HTERT RPE-1 (cell line): Measurements from ENCODE around the gene CADPS.

Experiments used
- in situ Hi-C: fragments of 300-500 bp; cut with MboI; formaldehyde crosslinking; loops from 4 replicates; pipeline ENCODE4 v1.14.3; 2020; ENCODE audit warnings: low sequenced_read_pairs

The CADPS gene

GRCh38 chr3:62874711-62875557 is at the start of gene CADPS:
CADPS (minus strand) TSS chr3:62875416; CDS start chr3:62875029, 387 bp downstream.
- in situ Hi-C loops = no loop called here

DNA sequence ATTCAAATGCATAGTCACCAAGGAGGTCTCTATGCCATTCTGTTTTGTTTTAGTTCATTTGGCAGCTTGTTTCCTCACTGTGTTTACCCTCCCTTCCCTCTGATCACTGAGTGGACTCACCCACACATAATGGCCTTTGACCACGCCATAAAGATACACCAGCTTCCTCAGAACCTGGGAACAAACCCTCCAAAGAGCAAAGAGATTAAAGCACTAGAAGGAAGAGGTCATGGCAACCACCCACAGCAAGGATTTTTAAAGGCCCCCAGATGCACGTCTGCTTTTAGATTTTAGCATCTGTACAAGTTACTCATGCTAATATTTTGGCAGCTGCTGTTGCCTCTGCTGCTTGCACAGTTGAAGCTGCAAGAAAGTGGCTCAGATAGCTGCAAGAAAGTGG is 47.9 kb upstream of the CADPS start:
- in situ Hi-C loops = no loop called here

DNA sequence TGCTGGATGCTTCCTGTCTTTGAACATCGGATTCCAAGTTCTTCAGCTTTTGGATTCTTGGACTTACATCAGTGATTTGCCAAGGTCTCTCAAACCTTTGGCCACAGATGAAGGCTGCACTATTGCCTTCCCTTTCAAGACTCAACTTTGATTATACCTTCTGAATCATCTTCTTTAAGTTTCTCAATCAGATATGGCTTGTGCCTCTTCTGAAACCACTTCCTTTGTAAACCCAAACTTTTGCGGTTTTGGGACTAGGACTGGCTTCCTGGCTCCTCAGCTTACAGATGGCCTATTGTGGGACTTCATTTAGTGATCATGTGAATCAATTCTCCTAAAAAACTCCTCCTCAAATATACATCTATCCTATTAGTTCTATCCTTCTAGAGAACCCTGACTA is 47.1 kb upstream of the CADPS start:
- in situ Hi-C loops = no loop called here

DNA sequence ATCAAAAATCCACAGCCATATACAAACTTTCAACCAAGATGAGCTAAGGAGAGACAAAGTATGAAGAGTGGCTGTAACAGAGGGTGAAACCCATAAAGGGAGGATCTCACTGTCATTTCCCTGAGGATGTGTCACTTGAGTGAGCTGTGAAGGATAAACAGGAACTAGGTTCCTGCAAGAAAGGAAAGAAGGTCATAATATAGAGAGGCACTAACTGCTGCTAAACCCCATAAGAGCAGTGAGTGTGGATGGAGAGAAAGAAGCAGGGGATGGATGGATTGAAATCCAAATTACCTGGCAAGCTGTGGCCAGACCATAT is 45.2 kb upstream of the CADPS start:
- in situ Hi-C loops = no loop called here

GRCh38 chr3:62919784-62920465 is 44.7 kb upstream of the CADPS start:
- in situ Hi-C loops = no loop called here

- in situ Hi-C loops = no loop called here
Observed at GRCh38 chr3:62918777-62919176, 43.6 kb upstream of the CADPS start.

DNA sequence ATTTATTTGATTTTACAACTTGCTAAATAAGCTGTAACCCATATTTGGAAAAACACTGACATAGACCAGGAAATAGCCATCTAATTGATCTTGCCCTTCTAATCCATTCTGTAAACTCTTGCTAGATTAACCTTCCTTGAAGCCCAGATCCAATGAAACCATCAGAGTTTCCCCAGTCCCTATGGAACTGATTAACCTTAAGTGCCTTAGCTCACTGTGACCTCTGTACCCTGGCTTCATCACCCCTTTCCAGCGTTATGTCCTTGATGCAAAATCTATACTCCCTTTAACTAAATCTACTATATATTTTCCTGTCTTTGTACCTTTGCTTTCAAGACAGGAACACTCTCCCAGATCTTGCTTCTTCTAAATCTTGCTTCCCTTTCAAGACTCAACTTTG is 42.9 kb upstream of the CADPS start:
- in situ Hi-C loops = no loop called here

DNA sequence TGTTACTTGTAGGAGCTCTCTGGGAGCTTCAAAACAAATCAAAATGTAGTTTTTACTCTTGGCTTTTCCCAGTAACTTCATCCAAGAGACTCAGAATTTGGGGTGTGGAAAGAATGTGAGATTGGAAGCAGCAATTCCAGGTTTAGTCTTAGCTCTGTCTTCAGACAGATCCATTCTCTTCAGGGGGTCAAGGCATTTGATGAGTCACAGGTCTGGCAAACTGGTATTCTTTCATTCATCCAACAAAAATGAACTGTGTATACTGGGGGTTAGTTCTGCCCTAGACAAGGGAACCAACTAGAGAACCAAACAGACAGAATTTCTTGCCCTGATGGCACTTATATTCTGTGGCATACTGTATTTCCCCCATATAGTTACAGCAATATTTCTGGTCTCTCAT is 36.3 kb upstream of the CADPS start:
- in situ Hi-C loops = no loop called here

- in situ Hi-C loops = no loop called here
Observed at GRCh38 chr3:62905331-62905730, 30.1 kb upstream of the CADPS start.

DNA sequence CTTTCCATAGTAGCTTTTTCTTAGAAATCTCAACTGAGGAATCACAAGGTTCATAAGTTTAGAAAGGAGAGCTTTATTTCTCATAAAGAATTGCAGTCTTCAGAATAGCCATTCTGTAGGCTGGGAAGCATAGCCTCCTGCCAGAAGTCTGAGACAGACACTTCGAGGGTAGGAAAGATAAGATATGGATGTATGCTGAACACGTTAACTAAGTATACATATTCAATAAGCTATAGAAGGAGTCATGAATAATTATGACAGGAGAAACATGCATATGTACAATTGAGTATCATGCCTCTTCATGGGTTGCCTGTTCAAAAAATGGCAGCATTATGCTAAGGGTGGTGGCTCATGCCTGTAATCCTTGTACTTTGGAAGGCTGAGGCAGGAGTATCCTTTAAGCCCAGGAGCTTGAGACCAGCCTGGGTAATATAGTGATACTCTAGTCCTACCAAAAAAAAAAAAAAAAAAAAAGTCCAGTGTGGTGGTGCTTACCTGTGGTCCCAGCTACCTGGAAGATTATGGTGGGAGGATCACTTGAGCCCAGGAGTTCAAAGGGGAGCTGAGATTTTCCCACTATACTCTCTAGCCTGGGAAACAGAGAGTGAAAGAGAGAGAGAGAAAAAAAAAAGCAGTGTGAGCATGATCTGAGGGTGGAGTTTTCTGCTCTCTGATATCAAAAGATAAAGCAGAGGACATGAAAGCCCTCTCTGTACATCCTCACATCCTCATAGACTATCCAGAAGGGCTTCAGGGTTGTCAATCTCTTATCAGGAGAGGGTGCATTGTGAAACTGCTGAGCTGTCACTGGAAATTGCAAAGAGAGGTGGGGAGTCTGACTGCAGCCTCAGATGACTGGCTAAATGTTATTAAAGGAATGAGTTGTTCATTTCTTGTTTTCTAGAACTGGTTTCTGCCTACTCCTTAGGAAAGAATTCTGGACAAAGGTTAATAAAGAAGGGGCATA is 23.6 kb upstream of the CADPS start:
- in situ Hi-C loops = no loop called here

- in situ Hi-C loops = no loop called here
Observed at GRCh38 chr3:62895901-62896300, 20.7 kb upstream of the CADPS start.

- in situ Hi-C loops = no loop called here
Observed at GRCh38 chr3:62892951-62893350, 17.7 kb upstream of the CADPS start.

GRCh38 chr3:62892045-62892444 is 16.8 kb upstream of the CADPS start:
- in situ Hi-C loops = no loop called here

DNA sequence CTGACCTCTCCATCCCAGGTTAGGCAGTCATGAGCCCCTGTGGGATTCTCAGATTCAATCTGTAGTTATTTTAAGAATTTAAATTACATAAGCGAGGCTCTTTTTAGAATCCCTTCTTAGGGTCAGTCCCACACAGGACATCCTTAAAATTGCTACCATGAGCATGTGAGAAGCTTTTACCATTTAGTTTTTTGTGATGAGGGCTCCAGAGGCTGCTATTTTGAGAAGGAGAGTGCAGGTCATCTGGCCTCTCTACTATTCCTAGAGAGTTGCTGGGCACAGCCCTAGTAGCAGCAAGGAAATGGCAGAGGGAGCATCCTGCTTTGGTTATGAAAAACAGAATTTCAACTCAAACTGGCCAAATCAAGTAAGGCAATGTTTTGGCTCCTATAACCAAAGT is 13.6 kb upstream of the CADPS start:
- in situ Hi-C loops = no loop called here

- in situ Hi-C loops = no loop called here
Observed at GRCh38 chr3:62888180-62888579, 13.0 kb upstream of the CADPS start.

- in situ Hi-C loops = no loop called here
Observed at GRCh38 chr3:62885136-62885535, 9.9 kb upstream of the CADPS start.

DNA sequence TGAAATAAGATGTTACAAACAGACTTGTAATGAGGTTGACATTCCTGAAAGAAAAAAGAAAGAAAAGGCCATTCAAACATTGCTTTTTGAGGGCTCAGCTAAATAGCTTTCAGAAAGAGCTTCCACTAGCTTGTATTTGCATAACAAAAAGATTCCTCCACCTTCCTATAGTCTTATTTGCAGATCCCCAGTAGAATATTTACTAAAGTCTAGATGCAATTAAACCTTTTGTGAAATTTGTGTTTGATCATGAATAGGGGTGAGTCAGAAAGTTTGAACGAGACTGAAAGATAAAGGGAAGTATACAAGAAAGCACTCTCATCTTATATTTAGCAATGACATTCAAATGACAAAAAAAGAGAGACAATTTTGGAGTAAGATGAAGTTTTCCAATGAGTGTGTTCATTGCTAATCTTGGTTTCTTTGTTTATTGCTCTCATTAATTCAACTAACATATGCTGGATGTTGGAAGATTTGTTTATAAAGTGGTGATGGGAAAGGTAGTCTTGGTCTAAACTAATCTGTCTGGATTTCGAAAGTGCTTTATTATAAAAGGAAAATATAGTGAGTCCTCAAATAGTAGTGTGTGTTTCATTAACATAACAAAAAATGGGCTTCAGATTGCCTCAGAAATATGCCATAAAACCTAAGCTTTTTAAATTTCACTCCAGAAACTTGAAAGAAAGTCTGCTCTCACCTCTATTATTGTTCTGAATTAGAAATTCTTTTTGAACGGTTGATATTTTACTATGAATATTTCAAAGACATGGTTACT is 9.1 kb upstream of the CADPS start:
- in situ Hi-C loops = no loop called here

- in situ Hi-C loops = no loop called here
Observed at GRCh38 chr3:62882676-62883200, 7.5 kb upstream of the CADPS start.

DNA sequence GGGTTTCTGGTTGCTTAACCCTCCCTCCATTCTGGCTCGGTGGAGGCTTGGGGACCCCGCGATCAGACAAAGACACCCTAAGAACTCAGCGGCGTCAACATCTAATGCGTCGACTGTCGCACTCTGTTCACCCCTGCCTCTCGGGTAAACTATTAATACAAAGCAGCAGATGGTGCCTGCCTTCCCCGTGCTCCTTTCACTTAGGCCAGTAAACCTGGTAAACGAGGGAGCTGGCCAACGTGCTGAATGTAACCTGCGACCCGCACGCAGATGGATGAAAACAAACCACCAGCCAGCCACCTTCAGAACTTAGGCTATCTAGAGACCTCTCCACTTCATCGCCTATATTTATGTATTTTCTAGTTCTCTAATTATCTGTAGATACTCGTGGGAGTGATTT is 848 bp upstream of the CADPS start:
- in situ Hi-C loops = no loop called here

DNA sequence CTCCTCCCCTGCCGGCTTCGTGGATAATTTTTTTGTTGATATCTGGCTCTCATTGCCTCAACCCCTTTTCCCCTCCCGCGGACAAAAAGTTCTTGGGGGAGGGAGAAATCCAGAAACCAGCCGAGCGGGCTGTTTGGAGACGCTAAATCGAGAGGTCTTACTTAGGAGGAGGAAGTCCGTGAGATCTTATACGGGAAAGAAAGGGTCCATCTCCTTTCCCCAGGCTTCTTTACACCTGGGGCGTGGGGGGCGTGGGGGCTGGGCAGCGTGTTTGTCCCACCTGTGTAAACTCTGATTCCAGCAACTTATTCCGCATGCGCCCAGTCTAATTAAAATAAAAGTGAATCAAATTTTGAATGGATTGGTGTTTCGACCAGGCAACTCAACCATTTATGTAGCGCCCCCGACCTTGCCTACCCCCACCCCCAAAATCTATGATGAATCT is 364 bp upstream of the CADPS start:
- in situ Hi-C loops = no loop called here
